Cardiac fibroblast (primary cell): Measurements from ENCODE around the gene SDK1.

Experiments
- DNase-seq, 2 donors: peaks; one replicate each; pipeline versions ENCODE4 v3.0.0 to v3.0.0-alpha.2; 2010; ENCODE audit warnings: low read depth in 2 of 2
- H3K4me3 ChIP-seq, 2 donors: replicated peaks in 1 of 2; 1 replicate in 1 of 2; 2 replicates in 1 of 2; pipeline ENCODE4 v1.5.1; 2011; ENCODE audit warnings: low read depth in 2 of 2, low read length in 2 of 2, mild to moderate bottlenecking in 2 of 2, moderate library complexity in 1 of 2
- TF ChIP-seq, protein P1 (sequence below): IDR thresholded peaks from one replicate; pipeline ENCODE4 v1.5.1; 2011; ENCODE audit warnings: low read depth, mild to moderate bottlenecking, low read length, inconsistent platforms

The SDK1 gene

DNA sequence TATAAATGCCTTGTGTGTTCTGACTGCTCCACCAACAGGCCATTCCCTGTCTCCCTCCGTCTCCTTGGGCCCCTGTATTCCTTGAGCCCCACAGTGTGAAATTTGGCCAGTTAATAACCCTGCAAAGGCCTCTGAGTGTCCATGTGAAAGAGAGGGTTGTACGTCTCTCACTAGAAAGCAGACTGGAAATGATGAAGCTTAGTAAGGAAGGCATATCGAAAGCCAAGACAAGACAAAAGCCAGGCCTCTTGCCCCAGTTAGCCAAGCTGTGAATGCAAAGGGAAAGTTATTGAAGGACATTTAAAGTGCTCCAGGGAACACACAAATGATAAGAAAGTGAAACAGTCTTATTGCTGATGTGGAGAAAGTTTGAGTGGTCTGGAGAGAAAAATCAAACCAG lies 680.2 kb downstream of the SDK1 start:
- no peak for DNase-seq
- TF ChIP-seq, protein P1, sequence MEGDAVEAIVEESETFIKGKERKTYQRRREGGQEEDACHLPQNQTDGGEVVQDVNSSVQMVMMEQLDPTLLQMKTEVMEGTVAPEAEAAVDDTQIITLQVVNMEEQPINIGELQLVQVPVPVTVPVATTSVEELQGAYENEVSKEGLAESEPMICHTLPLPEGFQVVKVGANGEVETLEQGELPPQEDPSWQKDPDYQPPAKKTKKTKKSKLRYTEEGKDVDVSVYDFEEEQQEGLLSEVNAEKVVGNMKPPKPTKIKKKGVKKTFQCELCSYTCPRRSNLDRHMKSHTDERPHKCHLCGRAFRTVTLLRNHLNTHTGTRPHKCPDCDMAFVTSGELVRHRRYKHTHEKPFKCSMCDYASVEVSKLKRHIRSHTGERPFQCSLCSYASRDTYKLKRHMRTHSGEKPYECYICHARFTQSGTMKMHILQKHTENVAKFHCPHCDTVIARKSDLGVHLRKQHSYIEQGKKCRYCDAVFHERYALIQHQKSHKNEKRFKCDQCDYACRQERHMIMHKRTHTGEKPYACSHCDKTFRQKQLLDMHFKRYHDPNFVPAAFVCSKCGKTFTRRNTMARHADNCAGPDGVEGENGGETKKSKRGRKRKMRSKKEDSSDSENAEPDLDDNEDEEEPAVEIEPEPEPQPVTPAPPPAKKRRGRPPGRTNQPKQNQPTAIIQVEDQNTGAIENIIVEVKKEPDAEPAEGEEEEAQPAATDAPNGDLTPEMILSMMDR = no peak
- H3K4me3 ChIP-seq = no peak overlapping the region

DNA sequence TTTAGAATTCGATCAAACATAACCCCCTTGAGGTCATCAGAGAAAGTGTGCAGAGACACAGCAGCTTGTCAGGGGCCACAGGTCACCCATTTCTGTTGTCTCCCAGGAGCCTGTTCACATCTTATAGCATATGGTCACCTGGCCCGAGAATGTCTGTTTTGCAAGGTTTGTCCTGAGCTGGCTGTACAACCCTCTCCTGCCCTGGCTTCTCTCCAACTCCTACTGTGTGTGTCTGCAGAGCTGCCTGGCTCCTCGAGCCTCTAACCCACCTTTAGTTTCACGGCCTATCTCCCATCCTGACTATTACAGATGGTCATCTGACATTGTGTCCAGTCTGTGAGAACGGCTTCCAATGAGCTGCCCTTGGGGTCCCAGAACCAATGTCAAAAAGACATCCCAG lies 683.4 kb downstream of the SDK1 start:
- H3K4me3 ChIP-seq = no peak overlapping the region
- DNase-seq = no peak
- TF ChIP-seq, protein P1 = no peak

DNA sequence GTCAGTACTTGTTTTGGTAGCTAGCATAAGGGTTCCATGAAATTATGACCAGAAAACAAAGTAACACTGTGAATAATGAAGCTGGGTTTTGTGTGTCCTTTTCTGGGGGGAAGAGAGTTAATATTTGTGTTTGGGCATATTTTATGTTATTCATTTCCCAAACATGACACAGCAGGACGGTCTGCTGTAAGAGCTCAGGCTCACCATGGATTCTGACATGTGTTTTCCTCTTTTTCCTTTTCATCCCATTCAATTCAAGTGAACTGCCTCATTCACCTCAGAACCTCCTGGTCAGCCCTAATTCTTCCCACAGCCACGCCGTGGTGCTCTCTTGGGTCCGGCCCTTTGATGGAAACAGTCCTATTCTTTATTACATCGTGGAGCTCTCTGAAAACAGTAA lies 685.9 kb downstream of the SDK1 start:
- no peak overlapping the region for H3K4me3 ChIP-seq
- no peak for DNase-seq
- TF ChIP-seq, protein P1 = no peak

DNA sequence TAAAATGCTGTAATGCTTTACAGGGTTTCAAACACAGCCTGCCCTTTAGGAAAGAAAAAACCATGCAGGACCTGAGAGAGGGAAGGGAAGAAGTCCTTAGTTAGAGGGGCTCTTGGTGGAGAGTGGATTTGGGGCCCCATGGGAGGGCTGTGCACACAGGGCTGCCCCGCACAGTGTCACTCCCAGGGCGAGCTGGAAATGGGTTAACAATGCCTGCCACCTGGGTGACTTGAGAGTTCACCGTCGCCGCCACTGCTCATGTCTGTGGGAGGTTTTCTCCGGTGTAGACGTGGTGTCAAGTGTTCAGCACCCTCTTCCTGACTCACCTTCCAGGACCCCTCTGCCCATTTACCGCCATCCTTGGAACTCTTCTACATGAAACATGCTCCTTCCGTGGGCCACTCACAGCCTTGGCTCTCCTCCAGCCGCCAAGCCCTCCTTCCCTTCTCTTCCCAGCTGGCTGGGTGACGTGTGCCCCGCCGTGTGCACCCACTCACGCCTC lies 686.4 kb downstream of the SDK1 start:
- H3K4me3 ChIP-seq = no peak overlapping the region
- DNase-seq = no peak
- TF ChIP-seq, protein P1 = no peak

DNA sequence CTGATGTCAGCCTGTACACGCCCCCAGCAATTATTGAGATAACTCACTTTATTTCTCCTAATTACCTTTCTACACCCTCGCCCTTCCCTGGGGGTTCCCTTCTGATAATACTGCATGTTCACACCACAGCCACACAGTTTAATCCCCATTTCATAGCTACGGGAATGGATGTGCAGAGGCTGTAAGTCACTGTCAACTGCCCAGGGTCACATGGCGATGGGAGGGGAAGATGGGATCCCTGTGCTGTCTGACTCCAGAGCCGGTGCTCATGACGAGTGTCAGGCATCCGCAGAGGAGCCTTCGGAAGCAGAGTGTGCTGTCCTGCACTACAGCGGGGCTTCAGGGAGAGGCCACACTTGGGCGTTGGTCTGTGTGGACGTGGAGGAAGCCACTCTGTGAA lies 688.7 kb downstream of the SDK1 start:
- DNase-seq = no peak
- H3K4me3 ChIP-seq = no peak overlapping the region
- TF ChIP-seq, protein P1 = no peak

DNA sequence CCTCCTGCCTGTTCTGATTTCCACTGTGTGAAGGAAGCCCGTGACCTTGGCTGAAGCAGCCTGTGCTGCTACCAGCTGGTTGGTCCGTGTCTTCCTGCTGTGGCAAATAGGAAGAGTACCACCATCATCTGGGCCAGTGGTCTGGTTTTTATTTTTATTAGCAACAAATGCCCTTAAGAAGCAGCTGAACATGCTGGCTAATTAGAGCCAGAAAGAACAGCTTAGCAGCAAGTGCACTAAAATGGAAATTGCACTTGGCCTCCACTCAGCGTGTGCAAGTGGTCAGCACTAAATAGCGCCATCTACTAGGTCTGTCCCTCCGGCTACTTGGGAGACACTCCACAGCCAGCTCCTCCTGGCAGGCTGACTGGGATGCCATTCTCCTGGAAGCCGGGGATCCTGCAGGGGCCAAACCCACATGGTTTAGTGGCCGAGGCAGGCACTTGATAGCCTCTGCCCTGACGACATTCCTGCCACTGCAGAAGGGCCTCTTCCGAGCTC lies 690.7 kb downstream of the SDK1 start:
- H3K4me3 ChIP-seq = no peak overlapping the region
- TF ChIP-seq, protein P1 = no peak

DNA sequence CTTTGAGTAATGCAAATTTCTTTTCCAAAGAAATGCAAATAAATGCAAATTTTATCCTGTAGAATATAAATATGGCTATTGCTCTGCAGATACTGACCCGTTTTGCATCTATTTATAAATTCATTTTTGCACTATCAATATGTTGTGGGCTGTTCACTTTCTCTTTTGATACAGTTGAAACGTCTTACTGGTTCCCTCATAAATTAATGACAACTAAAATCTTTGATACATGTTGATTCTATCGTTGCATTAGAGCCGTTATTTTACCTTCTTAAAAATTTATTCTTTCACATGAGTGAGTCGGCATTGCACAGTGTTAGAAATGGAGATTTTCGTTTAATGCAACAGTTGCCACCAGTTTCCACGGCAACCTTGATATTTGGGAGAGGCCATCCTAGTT lies 691.8 kb downstream of the SDK1 start:
- TF ChIP-seq, protein P1 = no peak
- H3K4me3 ChIP-seq = no peak overlapping the region
- no peak for DNase-seq

More for the DNA sequence above, 690.7 kb downstream of the SDK1 start:
- no peak for DNase-seq
